GM23338 (cell line): ENCODE data around the gene KLF11. TPM values are rescaled to one million over a fixed set of nuclear protein-coding genes. Genes with fewer than 3 reads are reported as not detected.

Experiments
- ATAC-seq: fragments of 200-7000 bp; cut with Tn5 transposase; 3 replicates; pipeline ENCODE4 v1.9.1; 2020
- DNase-seq: peaks from one replicate; pipeline ENCODE4 v3.0.0-alpha.2; 2015; ENCODE audit warnings: low spot score
- H2AFZ ChIP-seq: fragments of 200-600 bp; sonication (generic); 2 replicates; pipeline ENCODE4 v1.8.0; 2016; ENCODE audit warnings: antibody characterized with exemption, mild to moderate bottlenecking, moderate library complexity
- H3F3A ChIP-seq: fragments of 200-600 bp; sonication (generic); replicated peaks from 2 replicates; pipeline ENCODE4 v1.8.0; 2017; ENCODE audit warnings: antibody characterized with exemption, mixed run types, low read depth
- H3K27ac ChIP-seq: fragments of 200-600 bp; sonication (generic); 2 replicates; pipeline ENCODE4 v1.6.1; 2016; ENCODE audit warnings: low read depth
- H3K27me3 ChIP-seq: fragments of 200-600 bp; sonication (generic); 2 replicates; pipeline ENCODE4 v1.8.0; 2016; ENCODE audit warnings: mild to moderate bottlenecking, mixed run types, moderate library complexity; ENCODE audit not compliant: insufficient read depth
- H3K36me3 ChIP-seq: fragments of 200-600 bp; sonication (generic); 2 replicates; pipeline ENCODE4 v1.8.0; 2016; ENCODE audit warnings: mild to moderate bottlenecking; ENCODE audit not compliant: insufficient read depth
- H3K4me1 ChIP-seq: fragments of 200-600 bp; sonication (generic); 2 replicates; pipeline ENCODE4 v1.8.0; 2016; ENCODE audit warnings: mild to moderate bottlenecking, moderate library complexity; ENCODE audit not compliant: insufficient read depth
- H3K4me2 ChIP-seq: fragments of 200-600 bp; sonication (generic); 2 replicates; pipeline ENCODE4 v1.7.1; 2017; ENCODE audit warnings: mixed run types
- H3K4me3 ChIP-seq: fragments of 200-600 bp; sonication (generic); 2 replicates; pipeline ENCODE4 v1.6.1; 2016; ENCODE audit warnings: mixed run types
- H3K79me2 ChIP-seq: fragments of 200-600 bp; sonication (generic); replicated peaks from 2 replicates; pipeline ENCODE4 v1.8.0; 2017; ENCODE audit warnings: mild to moderate bottlenecking; ENCODE audit not compliant: insufficient read depth
- H3K9me2 ChIP-seq: fragments of 200-600 bp; sonication (generic); 2 replicates; pipeline ENCODE4 v1.8.0; 2017; ENCODE audit not compliant: insufficient read depth
- H4K20me1 ChIP-seq: fragments of 200-600 bp; sonication (generic); replicated peaks from 2 replicates; pipeline ENCODE4 v1.8.0; 2017; ENCODE audit warnings: mild to moderate bottlenecking; ENCODE audit not compliant: insufficient read depth
- H3K27ac Mint-ChIP-seq: 2 replicates; pipeline ENCODE4 v1.8.0; 2020; ENCODE audit warnings: inconsistent platforms, mild to moderate bottlenecking, moderate library complexity, mixed read lengths
- H3K27me3 Mint-ChIP-seq: 3 replicates; pipeline ENCODE4 v1.8.0; 2022; ENCODE audit warnings: low read depth, mild to moderate bottlenecking, moderate library complexity, mixed read lengths, inconsistent platforms; ENCODE audit not compliant: insufficient read depth, poor library complexity
- H3K36me3 Mint-ChIP-seq: 3 replicates; pipeline ENCODE4 v1.8.0; 2021; ENCODE audit warnings: low read depth, mild to moderate bottlenecking, inconsistent platforms, moderate library complexity, mixed read lengths
- H3K4me1 Mint-ChIP-seq: 3 replicates; pipeline ENCODE4 v1.8.0; 2020; ENCODE audit warnings: mild to moderate bottlenecking, inconsistent platforms, mixed read lengths
- H3K4me3 Mint-ChIP-seq: 3 replicates; pipeline ENCODE4 v1.8.0; 2021; ENCODE audit warnings: moderate library complexity, mild to moderate bottlenecking, inconsistent platforms, mixed read lengths
- H3K9me3 Mint-ChIP-seq: 3 replicates; pipeline ENCODE4 v1.8.0; 2020; ENCODE audit warnings: moderate library complexity, mild to moderate bottlenecking, inconsistent platforms, mixed read lengths
- CREB1 ChIP-seq: fragments of 250-450 bp; sonication (Bioruptor Pico); IDR thresholded peaks from 2 replicates; pipeline ENCODE4 v1.5.0; 2020; ENCODE audit warnings: low read depth, mild to moderate bottlenecking, moderate library complexity
- CTCF ChIP-seq, 2 experiments: fragments of 200-600 bp in 1 of 2; sonication (generic) in 1 of 2; conservative IDR thresholded peaks; 2 replicates each; pipeline versions ENCODE4 v1.5.1 to v1.6.1; 2016 to 2017; ENCODE audit warnings: antibody characterized with exemption in 2 of 2, low read depth in 2 of 2, mild to moderate bottlenecking in 2 of 2, moderate library complexity in 1 of 2
- ETS1 ChIP-seq: IDR thresholded peaks from 2 replicates; pipeline ENCODE4 v1.6.1; 2016; ENCODE audit warnings: antibody characterized with exemption
- EZH2 ChIP-seq: fragments of 200-600 bp; sonication (generic); IDR thresholded peaks from one replicate; pipeline ENCODE4 v1.8.0; 2017; ENCODE audit warnings: antibody characterized with exemption, mild to moderate bottlenecking, low read depth; ENCODE audit not compliant: unreplicated experiment
- EZH2phosphoT487 ChIP-seq: fragments of 200-600 bp; sonication (generic); IDR thresholded peaks from one replicate; pipeline ENCODE4 v1.8.1; 2018; ENCODE audit warnings: antibody characterized with exemption; ENCODE audit not compliant: unreplicated experiment
- JUNB ChIP-seq: IDR thresholded peaks from one replicate; pipeline ENCODE4 v1.6.1; 2016; ENCODE audit warnings: antibody characterized with exemption; ENCODE audit not compliant: unreplicated experiment
- NANOG ChIP-seq: IDR thresholded peaks from 2 replicates; pipeline ENCODE4 v1.6.1; 2016; ENCODE audit warnings: antibody characterized with exemption, borderline replicate concordance
- POLR2AphosphoS5 ChIP-seq: IDR thresholded peaks from 2 replicates; pipeline ENCODE4 v1.6.1; 2016; ENCODE audit warnings: antibody characterized with exemption, low read depth
- REST ChIP-seq: IDR thresholded peaks from one replicate; pipeline ENCODE4 v1.6.1; 2018; ENCODE audit warnings: antibody characterized with exemption; ENCODE audit not compliant: unreplicated experiment
- STAT1 ChIP-seq: IDR thresholded peaks from one replicate; pipeline ENCODE4 v1.6.1; 2016; ENCODE audit warnings: antibody characterized with exemption; ENCODE audit not compliant: unreplicated experiment
- ZNF114 ChIP-seq: fragments of 250-450 bp; sonication (Bioruptor Pico); IDR thresholded peaks from 2 replicates; pipeline ENCODE4 v1.5.0; 2020; ENCODE audit warnings: mild to moderate bottlenecking, moderate library complexity
- ZNF331 ChIP-seq: fragments of 250-450 bp; sonication (Bioruptor Pico); IDR thresholded peaks from 2 replicates; pipeline ENCODE4 v1.5.0; 2020; ENCODE audit warnings: low read depth, mild to moderate bottlenecking, moderate library complexity
- ZNF462 ChIP-seq: fragments of 250-450 bp; sonication (Bioruptor Pico); IDR thresholded peaks from 2 replicates; pipeline ENCODE4 v1.5.0; 2020; ENCODE audit warnings: mild to moderate bottlenecking, moderate library complexity
- polyA plus RNA-seq: library from polyadenylated mRNA; unstranded; fragments of >200 nt; fragmentation: Nextera tagmentation; extraction: Ambion mirVana; gene quantifications from 2 replicates; pipeline ENCODE4 v1.2.1, GENCODE V29; 2016
- total RNA-seq: library from RNA; depleted of rRNA; stranded (reverse); fragments of >200 nt; shearing (Covaris generic); gene quantifications from 2 replicates; pipeline ENCODE4 v1.2.3, GENCODE V29; 2014

The KLF11 gene
- total and polyA plus RNA-seq, 2 experiments from 2014 or later = 1.4 to 5.6 TPM

- H3K4me3 ChIP-seq = no peak overlapping the region
- Mint-ChIP-seq H3K4me3 (no peak overlapping the region), H3K36me3 (peaks cover 4% of the 10 kb centered on the region; the same call in 2 of the 3 replicates), H3K27me3 (peaks cover 33% of the 10 kb centered on the region), H3K4me1 (peaks cover 3% of the 10 kb centered on the region; the same call in 1 of the 3 replicates), H3K27ac (no peak overlapping the region), H3K9me3 (no peaks in the 10 kb centered on the region; the same call in 1 of the 3 replicates)
- no peak for ATAC-seq
- DNase-seq = no peak
- peaks cover 17% of the 10 kb centered on the region for H3K27me3 ChIP-seq
- peaks cover 6% of the 10 kb centered on the region for H3K4me1 ChIP-seq
- TF ChIP-seq POLR2AphosphoS5 = no peak
- TF ChIP-seq CTCF (conservative IDR thresholded peaks at IDR 0.05; ENCODE audit: low read depth in 2 of 2) = no peak
- TF ChIP-seq JUNB = no peak
- TF ChIP-seq STAT1 = no peak
- no peak for TF ChIP-seq ZNF331
- no peak for TF ChIP-seq REST
- TF ChIP-seq EZH2 = no peak
- TF ChIP-seq CREB1 (CRISPR knock-in tag) = no peak
- no peak for TF ChIP-seq ZNF114 (CRISPR knock-in tag)
- TF ChIP-seq ZNF462 (CRISPR knock-in tag) = no peak
- TF ChIP-seq NANOG = no peak
- TF ChIP-seq ETS1 = no peak
- TF ChIP-seq EZH2phosphoT487 = no peak
- no peak overlapping the region for H2AFZ ChIP-seq
- no peak overlapping the region for H3K27ac ChIP-seq
- H3K9me2 ChIP-seq = no peaks in the 10 kb centered on the region
- no peak overlapping the region for H3K4me2 ChIP-seq
- no peaks in the 10 kb centered on the region for H3K36me3 ChIP-seq
- H3K79me2 ChIP-seq = no peaks in the 10 kb centered on the region
- H4K20me1 ChIP-seq = no peaks in the 10 kb centered on the region
- 0 out of 2 replicates have a peak, but pooled peaks cover 5% of the 10 kb centered on the region for H3F3A ChIP-seq
These were observed 4.6 kb upstream of the KLF11 start for GRCh38 chr2:10038716-10039115.
